Effector memory CD4-positive, alpha-beta T cell (primary cell): Measurements from ENCODE around the gene XRCC6.

Source experiments
- DNase-seq, 3 donors: peaks; one replicate each; pipeline ENCODE4 v3.0.0-alpha.2; 2020
- H3K27ac ChIP-seq: 2 replicates; pipeline ENCODE4 v1.7.0; 2013; ENCODE audit warnings: mild to moderate bottlenecking, low read length, moderate library complexity; ENCODE audit not compliant: insufficient read depth, poor library complexity, severe bottlenecking
- H3K27me3 ChIP-seq: replicated peaks from 2 replicates; pipeline ENCODE4 v1.7.0; 2013; ENCODE audit warnings: mild to moderate bottlenecking, low read length; ENCODE audit not compliant: insufficient read depth, control insufficient read depth, poor library complexity, severe bottlenecking
- H3K36me3 ChIP-seq: 2 replicates; pipeline ENCODE4 v1.7.0; 2013; ENCODE audit warnings: mild to moderate bottlenecking, low read length, moderate library complexity; ENCODE audit not compliant: control insufficient read depth, insufficient read depth
- H3K4me1 ChIP-seq: 2 replicates; pipeline ENCODE4 v1.7.0; 2013; ENCODE audit warnings: low read length, mild to moderate bottlenecking; ENCODE audit not compliant: control insufficient read depth, insufficient read depth, poor library complexity, severe bottlenecking
- H3K4me3 ChIP-seq: 2 replicates; pipeline ENCODE4 v1.7.0; 2013; ENCODE audit warnings: low read length, low read depth, mild to moderate bottlenecking; ENCODE audit not compliant: insufficient read depth, poor library complexity, severe bottlenecking
- H3K9me3 ChIP-seq: 2 replicates; pipeline ENCODE4 v1.7.0; 2013; ENCODE audit warnings: mild to moderate bottlenecking, low read length, moderate library complexity; ENCODE audit not compliant: control insufficient read depth

XRCC6 gene

GRCh38 chr22:41697126-41697775 is 76.2 kb downstream of the XRCC6 start:
- peak overlapping the region; percentile 10 for H3K27ac ChIP-seq
- no peaks in the 10 kb centered on the region for H3K27me3 ChIP-seq
- peaks cover 17% of the 10 kb centered on the region for H3K4me1 ChIP-seq
- peak; percentile 69 to 86 (median 79) for DNase-seq
- no peaks in the 10 kb centered on the region for H3K9me3 ChIP-seq
- H3K36me3 ChIP-seq, result peaks cover 5% of the 10 kb centered on the region
- peak overlapping the region; percentile 11 for H3K4me3 ChIP-seq

DNA sequence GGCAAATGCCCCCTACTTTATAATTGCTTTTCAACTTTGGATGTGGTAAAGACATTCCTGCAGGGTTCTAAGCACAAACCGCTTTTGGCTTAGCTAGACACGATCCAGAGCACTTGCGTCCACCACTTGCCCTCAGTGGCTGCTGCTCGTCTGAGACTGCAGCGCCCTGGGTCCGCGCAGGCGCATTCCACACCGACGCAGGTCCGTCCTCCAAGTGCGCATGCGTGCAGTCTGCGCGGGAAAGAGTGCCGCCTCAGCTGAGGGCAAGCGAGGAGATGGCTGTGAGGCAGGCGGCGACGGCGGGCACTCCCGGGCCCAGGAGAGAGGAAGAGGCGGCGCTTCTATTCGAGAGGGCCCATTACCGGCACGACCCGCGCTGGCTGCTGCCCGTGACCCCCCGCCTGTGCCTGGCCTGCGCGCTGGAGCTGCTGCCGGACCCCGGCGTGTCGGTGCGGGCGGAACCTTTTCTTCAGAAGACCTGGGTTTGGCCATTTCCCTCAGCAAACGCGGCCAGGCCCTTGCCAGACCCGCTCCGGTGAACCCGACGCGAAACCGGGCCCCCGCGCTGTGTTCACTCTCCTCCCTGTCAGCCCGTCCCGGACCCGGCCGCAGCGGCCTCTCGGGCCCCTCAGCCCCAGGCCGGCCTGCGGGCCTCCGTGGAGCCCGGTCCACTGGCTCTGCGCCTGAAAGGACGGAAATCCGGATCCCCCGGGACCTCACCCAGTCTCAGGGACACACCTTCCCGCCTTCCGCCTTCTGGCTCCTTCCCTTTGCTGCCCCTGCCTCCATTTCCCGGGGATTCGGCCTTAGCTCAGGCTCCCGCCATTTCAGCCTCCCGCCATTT is 78.4 kb downstream of the XRCC6 start, which contains the start of gene MEI1:
Gene MEI1 (plus strand): TSS at position 240 of the 844 bp plus-strand sequence. CDS start 36 bp downstream, at position 276.
- no peaks in the 10 kb centered on the region for H3K36me3 ChIP-seq
- H3K9me3 ChIP-seq, result no peaks in the 10 kb centered on the region
- peaks cover 17% of the 10 kb centered on the region for H3K4me1 ChIP-seq
- no peak within 1 kb of the TSS for H3K27ac ChIP-seq
- H3K4me3 ChIP-seq, result peak within 1 kb of the TSS; percentile 13
- peak; percentile 79 to 88 (median 81) for DNase-seq
- H3K27me3 ChIP-seq, result no peaks in the 10 kb centered on the region

DNA sequence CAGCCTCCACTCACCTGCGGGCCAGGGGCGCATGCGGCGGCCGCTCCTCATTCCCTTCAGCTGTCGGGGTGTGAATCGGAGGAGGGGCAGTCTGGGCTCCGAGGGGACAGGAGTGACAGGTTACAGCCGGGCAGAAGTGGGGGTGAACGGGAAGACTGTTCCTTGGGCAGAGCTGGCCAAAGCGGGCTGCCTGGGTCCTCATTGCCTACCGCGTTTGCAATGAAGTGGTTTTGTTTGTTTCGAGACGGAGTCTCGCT is 78.9 kb downstream of the XRCC6 start:
- Histone ChIP-seq H3K4me1 (peaks cover 17% of the 10 kb centered on the region), H3K9me3 (no peaks in the 10 kb centered on the region), H3K27ac (no peak overlapping the region), H3K4me3 (no peak overlapping the region), H3K27me3 (no peaks in the 10 kb centered on the region), H3K36me3 (no peaks in the 10 kb centered on the region)
- no peak for DNase-seq

DNA sequence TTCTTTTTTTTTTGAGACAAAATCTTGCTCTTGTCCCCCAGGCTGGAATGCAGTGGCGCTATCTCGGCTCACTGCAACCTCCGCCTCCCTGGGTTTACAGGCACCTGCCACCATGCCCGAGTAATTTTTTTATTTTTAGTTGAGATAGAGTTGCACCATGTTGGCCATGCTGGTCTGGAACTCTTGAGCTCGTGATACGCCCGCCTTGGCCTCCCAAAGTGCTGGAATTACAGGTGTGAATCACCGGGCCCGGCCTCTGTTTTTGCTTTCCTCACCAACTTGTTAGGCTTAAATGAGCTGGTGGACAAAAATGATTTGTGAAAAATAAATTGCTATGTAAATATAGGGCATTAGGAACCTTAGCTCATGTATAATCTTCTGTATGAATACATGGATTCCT is 81.7 kb downstream of the XRCC6 start:
- no peaks in the 10 kb centered on the region for H3K9me3 ChIP-seq
- DNase-seq, result no peak
- no peaks in the 10 kb centered on the region for H3K36me3 ChIP-seq
- peaks cover 8% of the 10 kb centered on the region for H3K4me1 ChIP-seq
- no peaks in the 10 kb centered on the region for H3K27me3 ChIP-seq
- no peak overlapping the region for H3K27ac ChIP-seq
- no peak overlapping the region for H3K4me3 ChIP-seq

DNA sequence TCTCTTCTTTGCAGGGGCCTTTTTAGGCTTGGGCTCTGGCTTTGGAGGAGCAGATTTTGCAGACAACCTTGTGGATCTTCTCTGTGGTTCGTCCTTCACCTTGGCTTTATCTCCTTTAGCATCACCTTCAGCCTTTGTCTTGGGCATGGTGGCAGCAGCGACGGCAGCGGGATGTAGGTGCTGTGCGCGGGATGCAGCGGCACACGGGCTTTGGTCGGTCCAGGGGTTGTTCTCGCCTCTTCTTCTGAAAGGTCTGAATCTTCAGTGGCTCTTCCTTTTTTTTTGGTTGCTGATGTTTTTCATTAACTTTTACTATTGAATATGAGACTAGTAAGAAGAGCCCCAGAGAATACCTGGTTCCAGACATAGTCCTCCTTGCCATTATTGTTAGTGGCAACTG is 88.2 kb downstream of the XRCC6 start:
- Histone ChIP-seq H3K9me3 (no peaks in the 10 kb centered on the region), H3K27ac (no peak overlapping the region), H3K4me1 (no peaks in the 10 kb centered on the region), H3K27me3 (no peaks in the 10 kb centered on the region), H3K36me3 (no peaks in the 10 kb centered on the region), H3K4me3 (no peak overlapping the region)
- DNase-seq, result no peak

- DNase-seq, result no peak
- no peaks in the 10 kb centered on the region for H3K36me3 ChIP-seq
- no peaks in the 10 kb centered on the region for H3K4me1 ChIP-seq
- no peak overlapping the region for H3K27ac ChIP-seq
- H3K9me3 ChIP-seq, result no peaks in the 10 kb centered on the region
- no peaks in the 10 kb centered on the region for H3K27me3 ChIP-seq
- H3K4me3 ChIP-seq, result no peak overlapping the region
Measured at GRCh38 chr22:41713004-41713403, 91.9 kb downstream of the XRCC6 start.
